A673 (cell line): ENCODE data around the gene CUX1.

Experiments
- EZH2 ChIP-seq: fragments of 200-600 bp; sonication (generic); IDR thresholded peaks from 2 replicates; pipeline ENCODE4 v1.6.1; 2017; ENCODE audit warnings: borderline replicate concordance, low read depth, mild to moderate bottlenecking, mixed read lengths, antibody characterized with exemption, low read length; ENCODE audit not compliant: poor library complexity, severe bottlenecking
- TF ChIP-seq, protein P1 (sequence below): fragments of 300-800, 200-600 bp; sonication (generic); conservative IDR thresholded peaks from 2 replicates; pipeline ENCODE4 v1.5.1; 2017; ENCODE audit warnings: low read depth, mild to moderate bottlenecking, antibody characterized with exemption, low read length, moderate library complexity, mixed read lengths

DNA sequence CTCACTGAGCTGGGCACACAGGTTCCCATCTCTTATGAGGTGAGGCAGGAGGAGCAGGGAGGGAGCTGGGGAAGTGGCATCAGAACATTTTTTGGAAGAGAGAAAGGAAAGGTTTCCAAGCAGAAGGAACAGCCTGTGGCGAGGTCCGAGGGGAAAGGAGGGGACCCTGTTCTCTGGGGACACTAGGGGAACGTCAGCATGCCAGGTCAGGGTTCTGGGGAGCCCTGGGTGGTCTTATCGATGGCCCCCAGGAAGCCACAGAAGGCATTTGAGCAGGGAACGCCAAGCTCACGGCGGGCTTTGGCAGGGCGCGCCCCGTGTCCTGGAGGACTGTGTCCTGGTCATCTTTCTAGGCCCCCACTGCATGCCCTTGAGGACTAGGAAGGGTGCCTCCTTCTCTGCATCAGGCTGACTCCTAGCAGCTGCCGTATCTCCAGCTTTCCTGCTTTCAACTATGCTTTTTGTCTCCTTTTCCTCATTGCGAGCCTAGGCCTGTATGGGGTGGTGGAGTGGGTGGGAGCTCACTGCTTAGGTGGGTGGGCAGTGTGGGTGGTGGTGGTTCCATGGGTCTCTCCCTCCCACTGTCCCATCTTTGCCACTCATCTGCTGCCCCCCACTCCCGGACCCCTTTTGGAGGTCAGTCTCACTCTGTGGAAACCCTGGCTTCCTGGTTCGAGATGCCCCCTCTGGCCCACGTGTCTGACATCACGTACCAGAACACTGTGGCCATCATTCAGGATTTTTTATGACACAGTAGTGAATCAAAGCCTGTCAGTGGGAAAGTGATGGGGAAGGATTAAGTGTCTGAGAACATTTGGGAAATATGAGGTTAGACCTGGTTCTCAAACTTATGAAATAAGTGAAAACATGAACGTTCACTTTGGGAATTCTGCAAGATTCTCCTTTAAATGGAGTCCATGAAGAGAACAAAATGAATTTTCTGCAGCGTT lies 89.1 kb downstream of the CUX1 start:
- TF ChIP-seq, protein P1, sequence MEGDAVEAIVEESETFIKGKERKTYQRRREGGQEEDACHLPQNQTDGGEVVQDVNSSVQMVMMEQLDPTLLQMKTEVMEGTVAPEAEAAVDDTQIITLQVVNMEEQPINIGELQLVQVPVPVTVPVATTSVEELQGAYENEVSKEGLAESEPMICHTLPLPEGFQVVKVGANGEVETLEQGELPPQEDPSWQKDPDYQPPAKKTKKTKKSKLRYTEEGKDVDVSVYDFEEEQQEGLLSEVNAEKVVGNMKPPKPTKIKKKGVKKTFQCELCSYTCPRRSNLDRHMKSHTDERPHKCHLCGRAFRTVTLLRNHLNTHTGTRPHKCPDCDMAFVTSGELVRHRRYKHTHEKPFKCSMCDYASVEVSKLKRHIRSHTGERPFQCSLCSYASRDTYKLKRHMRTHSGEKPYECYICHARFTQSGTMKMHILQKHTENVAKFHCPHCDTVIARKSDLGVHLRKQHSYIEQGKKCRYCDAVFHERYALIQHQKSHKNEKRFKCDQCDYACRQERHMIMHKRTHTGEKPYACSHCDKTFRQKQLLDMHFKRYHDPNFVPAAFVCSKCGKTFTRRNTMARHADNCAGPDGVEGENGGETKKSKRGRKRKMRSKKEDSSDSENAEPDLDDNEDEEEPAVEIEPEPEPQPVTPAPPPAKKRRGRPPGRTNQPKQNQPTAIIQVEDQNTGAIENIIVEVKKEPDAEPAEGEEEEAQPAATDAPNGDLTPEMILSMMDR = no peak
- no peak for TF ChIP-seq EZH2
